Raji (cell line): ENCODE results near the gene SBSN.

Experiments used
- POLR2A ChIP-seq: IDR thresholded peaks from 2 replicates; pipeline ENCODE4 v1.6.1; 2011; ENCODE audit warnings: low read depth, low read length, control low read depth; ENCODE audit not compliant: insufficient read depth

The SBSN gene

GRCh38 chr19:35558400-35559280, 30.5 kb upstream of the SBSN start:
- TF ChIP-seq POLR2A, result no peak

GRCh38 chr19:35557539-35558399, 29.7 kb upstream of the SBSN start:
- no peak for TF ChIP-seq POLR2A

- no peak for TF ChIP-seq POLR2A
Measured at GRCh38 chr19:35556846-35557538, 28.9 kb upstream of the SBSN start.

GRCh38 chr19:35556025-35556590, 28.0 kb upstream of the SBSN start:
- no peak for TF ChIP-seq POLR2A

GRCh38 chr19:35555301-35556005, 27.3 kb upstream of the SBSN start:
- TF ChIP-seq POLR2A, result no peak

- TF ChIP-seq POLR2A, result no peak
Measured at GRCh38 chr19:35554076-35554475, 26.0 kb upstream of the SBSN start.

- TF ChIP-seq POLR2A, result no peak
Measured at GRCh38 chr19:35553385-35554000, 25.4 kb upstream of the SBSN start.

- TF ChIP-seq POLR2A, result no peak
Measured at GRCh38 chr19:35552534-35553384, 24.6 kb upstream of the SBSN start.

- TF ChIP-seq POLR2A, result no peak
Measured at GRCh38 chr19:35551091-35551810, 23.1 kb upstream of the SBSN start.

- TF ChIP-seq POLR2A, result no peak
Measured at GRCh38 chr19:35549879-35550523, 21.9 kb upstream of the SBSN start.

- TF ChIP-seq POLR2A, result no peak
Measured at GRCh38 chr19:35549174-35549788, 21.2 kb upstream of the SBSN start.

- TF ChIP-seq POLR2A, result no peak
Measured at GRCh38 chr19:35546532-35546931, 18.4 kb upstream of the SBSN start.
